ENCODE results near the gene SLC25A42.

Gene SLC25A42

GRCh38 chr19:19051478-19052213 is 12.1 kb upstream of the SLC25A42 start:
- DNase-seq = no peak

- no peak for DNase-seq
These were observed 10.9 kb upstream of the SLC25A42 start for GRCh38 chr19:19052921-19053320.

- no peak for DNase-seq
These were observed 10.1 kb upstream of the SLC25A42 start for GRCh38 chr19:19053508-19054314.

- no peak for DNase-seq
These were observed 9.4 kb upstream of the SLC25A42 start for GRCh38 chr19:19054315-19054938.

- DNase-seq = no peak
These were observed 8.8 kb upstream of the SLC25A42 start for GRCh38 chr19:19054939-19055440.

GRCh38 chr19:19055701-19056100 is 8.1 kb upstream of the SLC25A42 start:
- DNase-seq = no peak

- DNase-seq = no peak
These were observed 7.0 kb upstream of the SLC25A42 start for GRCh38 chr19:19056636-19057275.

GRCh38 chr19:19057317-19057716 is 6.5 kb upstream of the SLC25A42 start:
- DNase-seq = no peak

GRCh38 chr19:19057720-19058119 is 6.1 kb upstream of the SLC25A42 start:
- DNase-seq = no peak

GRCh38 chr19:19059018-19059836 is 4.6 kb upstream of the SLC25A42 start:
- DNase-seq = no peak

- no peak for DNase-seq
These were observed 3.8 kb upstream of the SLC25A42 start for GRCh38 chr19:19059837-19060611.

- no peak for DNase-seq
These were observed 2.3 kb upstream of the SLC25A42 start for GRCh38 chr19:19061506-19061905.

GRCh38 chr19:19062454-19063182 is 1.2 kb upstream of the SLC25A42 start:
- DNase-seq = no peak

GRCh38 chr19:19064098-19064722 is 416 bp downstream of the SLC25A42 start:
- no peak for DNase-seq

- no peak for DNase-seq
These were observed 1.3 kb downstream of the SLC25A42 start for GRCh38 chr19:19064811-19065745.

- no peak for DNase-seq
These were observed 3.7 kb downstream of the SLC25A42 start for GRCh38 chr19:19067276-19068072.

- no peak for DNase-seq
These were observed 5.2 kb downstream of the SLC25A42 start for GRCh38 chr19:19068659-19069654.

Measured in right forelimb (tissue), 1 donor.